ENCODE results near the gene ADAM12. TPM values are rescaled to one million over a fixed set of nuclear protein-coding genes. Genes with fewer than 3 reads are reported as not detected.

The ADAM12 gene
- polyA plus RNA-seq, 1 donor from 2014 or later, result 0.09 TPM

DNA sequence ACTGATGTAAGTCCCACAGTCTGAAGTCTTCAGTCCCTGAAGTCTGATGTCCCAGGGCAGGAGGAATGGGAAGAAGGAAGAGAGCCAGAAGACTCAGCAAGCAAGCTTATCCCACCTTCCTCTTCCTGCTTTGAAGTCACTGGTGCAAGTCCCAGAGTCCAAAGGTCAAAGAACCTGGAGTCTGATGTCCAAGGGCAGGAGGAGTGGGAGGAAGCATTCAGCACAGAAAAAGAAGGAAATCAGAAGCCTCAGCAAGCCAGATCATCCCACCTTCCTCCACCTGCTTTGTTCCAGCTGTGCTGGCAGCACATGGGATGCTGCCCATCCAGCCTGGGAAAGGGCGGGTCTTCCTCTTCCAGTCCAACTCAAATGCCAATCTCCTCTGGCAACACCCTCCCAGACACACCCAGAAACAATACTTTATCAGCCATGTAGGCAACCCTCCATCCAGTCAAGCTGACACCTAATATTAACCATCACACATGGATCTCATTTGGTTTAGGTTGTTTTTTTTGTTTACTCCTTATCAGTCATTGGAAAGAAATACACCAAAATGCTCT lies 50.9 kb downstream of the ADAM12 start:
- Histone ChIP-seq H3K4me3 (ENCODE audit: low read length) (no peak overlapping the region), H3K27ac (ENCODE audit: low read length) (no peak overlapping the region), H2AFZ (ENCODE audit: low read depth, low read length) (no peak overlapping the region), H3K36me3 (ENCODE audit: insufficient read depth, low read length) (no peaks in the 10 kb centered on the region), H3K27me3 (ENCODE audit: insufficient read depth, low read depth, low read length) (no peaks in the 10 kb centered on the region), H3K79me2 (replicated peaks; ENCODE audit: insufficient read depth, low read length) (no peaks in the 10 kb centered on the region), H3F3A (ENCODE audit: insufficient read depth, low read length, poor library complexity, severe bottlenecking) (no peaks in the 10 kb centered on the region), H3K9me2 (ENCODE audit: insufficient read depth, low read length) (no peaks in the 10 kb centered on the region), H3K9me3 (ENCODE audit: low read length) (no peaks in the 10 kb centered on the region), H3K4me2 (ENCODE audit: low read length) (no peak overlapping the region), H3K9ac (ENCODE audit: low read length) (no peak overlapping the region), H4K20me1 (ENCODE audit: insufficient read depth) (no peaks in the 10 kb centered on the region)
- TF ChIP-seq EZH2 (IDR thresholded peaks at IDR 0.05; ENCODE audit: borderline replicate concordance, insufficient read depth, low read length, poor library complexity, severe bottlenecking) (no peak), POLR2AphosphoS5 (IDR thresholded peaks at IDR 0.05) (no peak), SMC3 (conservative IDR thresholded peaks at IDR 0.05; ENCODE audit: poor library complexity) (no peak), RAD21 (conservative IDR thresholded peaks at IDR 0.05) (no peak), MXI1 (conservative IDR thresholded peaks at IDR 0.05; ENCODE audit: poor library complexity, severe bottlenecking) (no peak), TAF1 (IDR thresholded peaks at IDR 0.05; ENCODE audit: low read depth) (no peak), EP300 (conservative IDR thresholded peaks at IDR 0.05; ENCODE audit: poor library complexity, severe bottlenecking) (no peak)
- TF ChIP-seq, protein P1, sequence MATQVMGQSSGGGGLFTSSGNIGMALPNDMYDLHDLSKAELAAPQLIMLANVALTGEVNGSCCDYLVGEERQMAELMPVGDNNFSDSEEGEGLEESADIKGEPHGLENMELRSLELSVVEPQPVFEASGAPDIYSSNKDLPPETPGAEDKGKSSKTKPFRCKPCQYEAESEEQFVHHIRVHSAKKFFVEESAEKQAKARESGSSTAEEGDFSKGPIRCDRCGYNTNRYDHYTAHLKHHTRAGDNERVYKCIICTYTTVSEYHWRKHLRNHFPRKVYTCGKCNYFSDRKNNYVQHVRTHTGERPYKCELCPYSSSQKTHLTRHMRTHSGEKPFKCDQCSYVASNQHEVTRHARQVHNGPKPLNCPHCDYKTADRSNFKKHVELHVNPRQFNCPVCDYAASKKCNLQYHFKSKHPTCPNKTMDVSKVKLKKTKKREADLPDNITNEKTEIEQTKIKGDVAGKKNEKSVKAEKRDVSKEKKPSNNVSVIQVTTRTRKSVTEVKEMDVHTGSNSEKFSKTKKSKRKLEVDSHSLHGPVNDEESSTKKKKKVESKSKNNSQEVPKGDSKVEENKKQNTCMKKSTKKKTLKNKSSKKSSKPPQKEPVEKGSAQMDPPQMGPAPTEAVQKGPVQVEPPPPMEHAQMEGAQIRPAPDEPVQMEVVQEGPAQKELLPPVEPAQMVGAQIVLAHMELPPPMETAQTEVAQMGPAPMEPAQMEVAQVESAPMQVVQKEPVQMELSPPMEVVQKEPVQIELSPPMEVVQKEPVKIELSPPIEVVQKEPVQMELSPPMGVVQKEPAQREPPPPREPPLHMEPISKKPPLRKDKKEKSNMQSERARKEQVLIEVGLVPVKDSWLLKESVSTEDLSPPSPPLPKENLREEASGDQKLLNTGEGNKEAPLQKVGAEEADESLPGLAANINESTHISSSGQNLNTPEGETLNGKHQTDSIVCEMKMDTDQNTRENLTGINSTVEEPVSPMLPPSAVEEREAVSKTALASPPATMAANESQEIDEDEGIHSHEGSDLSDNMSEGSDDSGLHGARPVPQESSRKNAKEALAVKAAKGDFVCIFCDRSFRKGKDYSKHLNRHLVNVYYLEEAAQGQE (IDR thresholded peaks at IDR 0.05; ENCODE audit: borderline replicate concordance), result no peak
- TF ChIP-seq, protein P2, sequence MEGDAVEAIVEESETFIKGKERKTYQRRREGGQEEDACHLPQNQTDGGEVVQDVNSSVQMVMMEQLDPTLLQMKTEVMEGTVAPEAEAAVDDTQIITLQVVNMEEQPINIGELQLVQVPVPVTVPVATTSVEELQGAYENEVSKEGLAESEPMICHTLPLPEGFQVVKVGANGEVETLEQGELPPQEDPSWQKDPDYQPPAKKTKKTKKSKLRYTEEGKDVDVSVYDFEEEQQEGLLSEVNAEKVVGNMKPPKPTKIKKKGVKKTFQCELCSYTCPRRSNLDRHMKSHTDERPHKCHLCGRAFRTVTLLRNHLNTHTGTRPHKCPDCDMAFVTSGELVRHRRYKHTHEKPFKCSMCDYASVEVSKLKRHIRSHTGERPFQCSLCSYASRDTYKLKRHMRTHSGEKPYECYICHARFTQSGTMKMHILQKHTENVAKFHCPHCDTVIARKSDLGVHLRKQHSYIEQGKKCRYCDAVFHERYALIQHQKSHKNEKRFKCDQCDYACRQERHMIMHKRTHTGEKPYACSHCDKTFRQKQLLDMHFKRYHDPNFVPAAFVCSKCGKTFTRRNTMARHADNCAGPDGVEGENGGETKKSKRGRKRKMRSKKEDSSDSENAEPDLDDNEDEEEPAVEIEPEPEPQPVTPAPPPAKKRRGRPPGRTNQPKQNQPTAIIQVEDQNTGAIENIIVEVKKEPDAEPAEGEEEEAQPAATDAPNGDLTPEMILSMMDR (IDR thresholded peaks at IDR 0.05; ENCODE audit: poor library complexity, severe bottlenecking), result no peak

DNA sequence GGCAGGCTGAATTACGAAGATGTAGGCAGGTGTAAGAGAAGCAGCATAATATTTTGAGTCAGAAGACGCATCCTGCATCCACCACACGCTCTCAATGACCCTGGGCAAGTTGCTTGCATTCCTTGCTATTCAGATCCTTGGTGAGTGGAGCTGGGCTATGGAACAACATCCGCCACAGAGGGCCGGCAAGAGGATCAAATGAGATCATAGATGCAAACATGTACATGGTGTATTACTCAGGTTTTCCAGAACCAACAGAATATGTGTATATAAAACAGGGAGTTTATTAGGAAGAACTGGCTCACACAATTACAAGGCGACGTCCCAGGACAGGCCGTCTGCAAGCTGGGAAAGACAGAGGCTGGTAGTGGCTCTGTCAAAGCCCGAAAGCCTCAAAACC lies 51.5 kb downstream of the ADAM12 start:
- TF ChIP-seq, protein P2 (IDR thresholded peaks at IDR 0.05; ENCODE audit: poor library complexity, severe bottlenecking), result no peak
- TF ChIP-seq TAF1 (IDR thresholded peaks at IDR 0.05; ENCODE audit: low read depth) (no peak), EP300 (conservative IDR thresholded peaks at IDR 0.05; ENCODE audit: poor library complexity, severe bottlenecking) (no peak), RAD21 (conservative IDR thresholded peaks at IDR 0.05) (no peak), POLR2AphosphoS5 (IDR thresholded peaks at IDR 0.05) (no peak), MXI1 (conservative IDR thresholded peaks at IDR 0.05; ENCODE audit: poor library complexity, severe bottlenecking) (no peak), EZH2 (IDR thresholded peaks at IDR 0.05; ENCODE audit: borderline replicate concordance, insufficient read depth, low read length, poor library complexity, severe bottlenecking) (no peak), SMC3 (conservative IDR thresholded peaks at IDR 0.05; ENCODE audit: poor library complexity) (no peak)
- TF ChIP-seq, protein P1 (IDR thresholded peaks at IDR 0.05; ENCODE audit: borderline replicate concordance), result no peak
- Histone ChIP-seq H3K9ac (ENCODE audit: low read length) (no peak overlapping the region), H2AFZ (ENCODE audit: low read depth, low read length) (no peak overlapping the region), H3K4me2 (ENCODE audit: low read length) (no peak overlapping the region), H3K36me3 (ENCODE audit: insufficient read depth, low read length) (no peaks in the 10 kb centered on the region), H3K79me2 (replicated peaks; ENCODE audit: insufficient read depth, low read length) (no peaks in the 10 kb centered on the region), H3F3A (ENCODE audit: insufficient read depth, low read length, poor library complexity, severe bottlenecking) (no peaks in the 10 kb centered on the region), H3K9me2 (ENCODE audit: insufficient read depth, low read length) (no peaks in the 10 kb centered on the region), H3K9me3 (ENCODE audit: low read length) (no peaks in the 10 kb centered on the region), H4K20me1 (ENCODE audit: insufficient read depth) (no peaks in the 10 kb centered on the region), H3K4me3 (ENCODE audit: low read length) (no peak overlapping the region), H3K27me3 (ENCODE audit: insufficient read depth, low read depth, low read length) (no peaks in the 10 kb centered on the region), H3K27ac (ENCODE audit: low read length) (no peak overlapping the region)
